Ishikawa (cell line): Measurements from ENCODE around the gene IRX1.

Experiments
- CEBPB ChIP-seq: IDR thresholded peaks from 2 replicates; pipeline ENCODE4 v1.6.1; 2012
- CREB1 ChIP-seq: IDR thresholded peaks from 2 replicates; pipeline ENCODE4 v1.6.1; 2012; ENCODE audit warnings: low read depth
- EGR1 ChIP-seq: IDR thresholded peaks from 2 replicates; pipeline ENCODE4 v1.6.1; 2012
- EP300 ChIP-seq: IDR thresholded peaks from 2 replicates; pipeline ENCODE4 v1.6.1; 2012; ENCODE audit warnings: borderline replicate concordance
- FOXM1 ChIP-seq: IDR thresholded peaks from 2 replicates; pipeline ENCODE4 v1.6.1; 2012; ENCODE audit warnings: low read depth, borderline replicate concordance
- NFIC ChIP-seq: IDR thresholded peaks from 2 replicates; pipeline ENCODE4 v1.6.1; 2012
- RAD21 ChIP-seq: IDR thresholded peaks from 2 replicates; pipeline ENCODE4 v1.6.1; 2012; ENCODE audit warnings: low read depth
- TAF1 ChIP-seq: IDR thresholded peaks from 2 replicates; pipeline ENCODE4 v1.6.1; 2012; ENCODE audit warnings: low read depth, mild to moderate bottlenecking
- TCF12 ChIP-seq: IDR thresholded peaks from 2 replicates; pipeline ENCODE4 v1.6.1; 2012; ENCODE audit warnings: low read depth
- TEAD4 ChIP-seq: IDR thresholded peaks from 2 replicates; pipeline ENCODE4 v1.6.1; 2012
- YY1 ChIP-seq: IDR thresholded peaks from 2 replicates; pipeline ENCODE4 v1.6.1; 2012; ENCODE audit warnings: low read depth
- ZBTB7A ChIP-seq: IDR thresholded peaks from 2 replicates; pipeline ENCODE4 v1.6.1; 2012; ENCODE audit warnings: low read depth
- TF ChIP-seq, protein P1 (sequence below): IDR thresholded peaks from 2 replicates; pipeline ENCODE4 v1.6.1; 2012
- TF ChIP-seq, protein P2 (sequence below): IDR thresholded peaks from 2 replicates; pipeline ENCODE4 v1.6.1; 2012; ENCODE audit warnings: low read depth, mild to moderate bottlenecking
- TF ChIP-seq, protein P3 (sequence below): IDR thresholded peaks from 2 replicates; pipeline ENCODE4 v1.6.1; 2012

The IRX1 gene

GRCh38 chr5:3615217-3615616 is 19.6 kb downstream of the IRX1 start:
- no peak for TF ChIP-seq TEAD4
- no peak for TF ChIP-seq CREB1
- no peak for TF ChIP-seq EGR1
- no peak for TF ChIP-seq YY1
- TF ChIP-seq TCF12, result no peak
- TF ChIP-seq, protein P1, sequence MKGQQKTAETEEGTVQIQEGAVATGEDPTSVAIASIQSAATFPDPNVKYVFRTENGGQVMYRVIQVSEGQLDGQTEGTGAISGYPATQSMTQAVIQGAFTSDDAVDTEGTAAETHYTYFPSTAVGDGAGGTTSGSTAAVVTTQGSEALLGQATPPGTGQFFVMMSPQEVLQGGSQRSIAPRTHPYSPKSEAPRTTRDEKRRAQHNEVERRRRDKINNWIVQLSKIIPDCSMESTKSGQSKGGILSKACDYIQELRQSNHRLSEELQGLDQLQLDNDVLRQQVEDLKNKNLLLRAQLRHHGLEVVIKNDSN, result no peak
- TF ChIP-seq, protein P2, sequence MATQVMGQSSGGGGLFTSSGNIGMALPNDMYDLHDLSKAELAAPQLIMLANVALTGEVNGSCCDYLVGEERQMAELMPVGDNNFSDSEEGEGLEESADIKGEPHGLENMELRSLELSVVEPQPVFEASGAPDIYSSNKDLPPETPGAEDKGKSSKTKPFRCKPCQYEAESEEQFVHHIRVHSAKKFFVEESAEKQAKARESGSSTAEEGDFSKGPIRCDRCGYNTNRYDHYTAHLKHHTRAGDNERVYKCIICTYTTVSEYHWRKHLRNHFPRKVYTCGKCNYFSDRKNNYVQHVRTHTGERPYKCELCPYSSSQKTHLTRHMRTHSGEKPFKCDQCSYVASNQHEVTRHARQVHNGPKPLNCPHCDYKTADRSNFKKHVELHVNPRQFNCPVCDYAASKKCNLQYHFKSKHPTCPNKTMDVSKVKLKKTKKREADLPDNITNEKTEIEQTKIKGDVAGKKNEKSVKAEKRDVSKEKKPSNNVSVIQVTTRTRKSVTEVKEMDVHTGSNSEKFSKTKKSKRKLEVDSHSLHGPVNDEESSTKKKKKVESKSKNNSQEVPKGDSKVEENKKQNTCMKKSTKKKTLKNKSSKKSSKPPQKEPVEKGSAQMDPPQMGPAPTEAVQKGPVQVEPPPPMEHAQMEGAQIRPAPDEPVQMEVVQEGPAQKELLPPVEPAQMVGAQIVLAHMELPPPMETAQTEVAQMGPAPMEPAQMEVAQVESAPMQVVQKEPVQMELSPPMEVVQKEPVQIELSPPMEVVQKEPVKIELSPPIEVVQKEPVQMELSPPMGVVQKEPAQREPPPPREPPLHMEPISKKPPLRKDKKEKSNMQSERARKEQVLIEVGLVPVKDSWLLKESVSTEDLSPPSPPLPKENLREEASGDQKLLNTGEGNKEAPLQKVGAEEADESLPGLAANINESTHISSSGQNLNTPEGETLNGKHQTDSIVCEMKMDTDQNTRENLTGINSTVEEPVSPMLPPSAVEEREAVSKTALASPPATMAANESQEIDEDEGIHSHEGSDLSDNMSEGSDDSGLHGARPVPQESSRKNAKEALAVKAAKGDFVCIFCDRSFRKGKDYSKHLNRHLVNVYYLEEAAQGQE, result no peak

GRCh38 chr5:3615829-3616228 is 20.2 kb downstream of the IRX1 start:
- no peak for TF ChIP-seq FOXM1
- TF ChIP-seq EP300, result no peak
- TF ChIP-seq ZBTB7A, result no peak
- no peak for TF ChIP-seq YY1
- TF ChIP-seq, protein P1, result no peak
- TF ChIP-seq TAF1, result no peak
- TF ChIP-seq, protein P2, result no peak
- TF ChIP-seq CEBPB, result no peak
- no peak for TF ChIP-seq TCF12
- TF ChIP-seq EGR1, result no peak
- no peak for TF ChIP-seq CREB1

DNA sequence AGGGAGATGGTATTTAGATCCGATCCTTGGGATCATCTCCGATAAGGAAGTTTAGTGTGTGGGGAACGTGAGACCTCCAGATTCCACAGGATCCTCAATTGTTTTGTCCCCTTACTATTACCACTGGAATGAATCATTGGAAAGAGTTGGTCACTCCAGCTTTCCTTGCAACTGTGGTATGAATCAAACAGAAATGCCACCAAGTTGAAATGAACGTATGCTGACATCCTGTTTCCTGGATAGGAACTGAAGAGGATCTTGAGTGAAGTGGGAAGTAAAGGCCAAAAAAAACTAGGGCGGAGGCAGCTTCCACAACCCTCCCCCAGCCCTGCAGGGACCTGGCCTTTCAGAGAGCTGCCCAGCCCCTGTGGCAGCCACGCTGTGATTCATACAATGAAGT is 23.9 kb downstream of the IRX1 start:
- no peak for TF ChIP-seq YY1
- TF ChIP-seq, protein P1, result no peak
- TF ChIP-seq TCF12, result no peak
- TF ChIP-seq, protein P3, sequence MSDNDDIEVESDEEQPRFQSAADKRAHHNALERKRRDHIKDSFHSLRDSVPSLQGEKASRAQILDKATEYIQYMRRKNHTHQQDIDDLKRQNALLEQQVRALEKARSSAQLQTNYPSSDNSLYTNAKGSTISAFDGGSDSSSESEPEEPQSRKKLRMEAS, result no peak
- no peak for TF ChIP-seq ZBTB7A
- no peak for TF ChIP-seq RAD21
- no peak for TF ChIP-seq FOXM1
- no peak for TF ChIP-seq CEBPB
- TF ChIP-seq, protein P2, result no peak
- no peak for TF ChIP-seq NFIC
- no peak for TF ChIP-seq EP300

DNA sequence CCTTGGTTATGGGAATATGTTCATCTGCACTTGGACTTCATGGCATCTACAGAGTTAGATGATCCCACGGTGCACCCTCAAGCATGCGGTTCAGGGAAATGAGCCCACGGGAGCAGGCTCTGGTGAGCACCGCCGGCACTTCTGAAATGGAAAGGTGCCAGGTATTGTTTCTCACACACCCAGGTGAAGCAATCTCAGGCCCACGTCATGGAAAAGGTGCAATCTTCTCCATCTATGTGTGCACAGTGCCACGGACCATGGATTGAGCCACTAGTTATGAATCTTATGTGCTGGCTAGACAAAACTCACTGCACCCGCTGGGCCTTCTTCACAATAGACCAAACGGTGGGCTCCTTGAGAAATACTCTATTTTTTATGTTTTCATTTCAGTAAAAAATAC is 27.3 kb downstream of the IRX1 start:
- TF ChIP-seq, protein P2, result no peak
- no peak for TF ChIP-seq FOXM1
- TF ChIP-seq, protein P1, result no peak
- TF ChIP-seq, protein P3, result no peak
- TF ChIP-seq TAF1, result no peak
- TF ChIP-seq EGR1, result no peak
- no peak for TF ChIP-seq EP300
- TF ChIP-seq RAD21, result no peak
- no peak for TF ChIP-seq ZBTB7A
- no peak for TF ChIP-seq NFIC
- no peak for TF ChIP-seq TEAD4
- TF ChIP-seq YY1, result no peak
- TF ChIP-seq CREB1, result no peak
- TF ChIP-seq TCF12, result no peak
- TF ChIP-seq CEBPB, result no peak
